Stimulated activated CD4-positive, alpha-beta T cell treated with anti-CD3 and anti-CD28 coated beads, Interleukin-15, amount 100 ng/mL, for 1 hour (primary cell): ENCODE measurements around the gene IGLL5.
"Not testable (repeated sequence)": the region's sequence is repeated elsewhere in the genome, so short reads cannot be mapped to it uniquely, and the experiment has no call there.

ENCODE experiments used
- DNase-seq, 2 donors: peaks; one replicate each; pipeline ENCODE4 v3.0.0-alpha.2; 2020; ENCODE audit warnings: low read depth in 1 of 2, low spot score in 1 of 2

The IGLL5 gene

GRCh38 chr22:22884010-22884887, 3.4 kb upstream of the IGLL5 start:
- peak in 1 of 2 donors; percentile 19 for DNase-seq

- no peak for DNase-seq
Measured at GRCh38 chr22:22884888-22885840, 2.5 kb upstream of the IGLL5 start.

- no peak for DNase-seq
Measured at GRCh38 chr22:22886546-22886945, 1.1 kb upstream of the IGLL5 start.

- no peak for DNase-seq
Measured at GRCh38 chr22:22888571-22889353, 1.1 kb downstream of the IGLL5 start.

- no peak for DNase-seq
Measured at GRCh38 chr22:22890085-22890484, 2.5 kb downstream of the IGLL5 start.

GRCh38 chr22:22891139-22891621, 3.6 kb downstream of the IGLL5 start:
- DNase-seq = no peak

GRCh38 chr22:22892096-22893052, 4.8 kb downstream of the IGLL5 start:
- DNase-seq = no peak

GRCh38 chr22:22893077-22893805, 5.6 kb downstream of the IGLL5 start:
- no peak for DNase-seq

- DNase-seq = no peak
Measured at GRCh38 chr22:22893891-22894739, 6.5 kb downstream of the IGLL5 start.

GRCh38 chr22:22894740-22895731, 7.4 kb downstream of the IGLL5 start:
- no peak for DNase-seq

GRCh38 chr22:22895776-22896445, 8.3 kb downstream of the IGLL5 start:
- no peak for DNase-seq

- DNase-seq = no peak
Measured at GRCh38 chr22:22896601-22897000, 9.0 kb downstream of the IGLL5 start.

GRCh38 chr22:22897091-22897490, 9.5 kb downstream of the IGLL5 start:
- DNase-seq = no peak

- DNase-seq = no peak
Measured at GRCh38 chr22:22897947-22898346, 10.3 kb downstream of the IGLL5 start.

GRCh38 chr22:22898411-22898950, 10.9 kb downstream of the IGLL5 start:
- DNase-seq = not testable (repeated sequence)
